Dermis microvascular lymphatic vessel endothelial cell (primary cell): Measurements from ENCODE around the gene ATN1. TPM values are rescaled to one million over a fixed set of nuclear protein-coding genes. Genes with fewer than 3 reads are reported as not detected.

Source experiments
- DNase-seq, 2 donors: peaks; one replicate each; pipeline versions ENCODE4 v3.0.0 to v3.0.0-alpha.2; 2010; ENCODE audit warnings: low read depth in 2 of 2
- total RNA-seq: library from RNA; depleted of rRNA; stranded (reverse); fragments of >200 nt; gene quantifications from 2 replicates; pipeline ENCODE4 v1.2.1, GENCODE V29; 2014

ATN1 gene
- total RNA-seq, 1 donor from 2014 or later, result 5.1 TPM

DNA sequence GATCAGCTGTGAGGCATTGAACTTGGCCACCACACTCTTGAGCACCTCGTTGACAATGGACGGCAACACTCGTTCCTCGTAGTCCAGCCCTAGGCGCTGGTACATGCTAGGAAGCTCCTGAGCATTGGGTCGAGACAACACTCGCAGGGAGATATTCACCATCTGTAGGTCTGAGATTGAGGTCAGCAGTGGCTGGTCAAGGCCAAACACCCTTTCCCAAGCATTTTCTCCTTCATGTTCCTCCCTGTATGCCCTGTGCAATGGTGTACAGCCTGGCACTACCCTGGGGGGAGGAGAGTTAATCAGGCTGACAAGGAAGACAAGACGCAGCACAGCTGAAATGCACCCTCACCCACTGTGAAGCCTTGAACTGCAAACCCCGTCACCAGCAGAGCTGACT, 40.7 kb downstream of the ATN1 start:
- no peak for DNase-seq

DNA sequence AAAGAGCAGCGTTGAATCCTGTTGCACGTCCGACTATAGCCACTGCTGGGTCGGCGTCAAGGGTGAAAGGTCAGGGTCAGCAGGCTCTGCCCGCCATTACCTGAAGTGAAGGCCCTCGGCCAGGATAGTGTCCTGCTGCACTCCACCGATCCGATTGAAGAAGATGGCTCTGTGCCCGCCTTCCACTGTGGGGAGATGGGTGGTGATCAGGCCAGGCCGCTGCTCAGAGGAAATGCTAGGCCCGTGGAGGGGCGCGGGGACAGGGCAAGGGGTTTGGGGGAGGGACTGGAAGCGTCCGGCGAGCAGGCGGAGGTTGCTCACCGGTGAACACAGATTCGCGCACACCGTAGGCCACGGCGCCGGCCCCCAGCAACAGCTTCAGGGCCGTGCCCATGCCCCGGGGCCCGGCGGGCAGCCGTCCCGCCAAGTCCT, 42.4 kb downstream of the ATN1 start:
- DNase-seq, result no peak

DNA sequence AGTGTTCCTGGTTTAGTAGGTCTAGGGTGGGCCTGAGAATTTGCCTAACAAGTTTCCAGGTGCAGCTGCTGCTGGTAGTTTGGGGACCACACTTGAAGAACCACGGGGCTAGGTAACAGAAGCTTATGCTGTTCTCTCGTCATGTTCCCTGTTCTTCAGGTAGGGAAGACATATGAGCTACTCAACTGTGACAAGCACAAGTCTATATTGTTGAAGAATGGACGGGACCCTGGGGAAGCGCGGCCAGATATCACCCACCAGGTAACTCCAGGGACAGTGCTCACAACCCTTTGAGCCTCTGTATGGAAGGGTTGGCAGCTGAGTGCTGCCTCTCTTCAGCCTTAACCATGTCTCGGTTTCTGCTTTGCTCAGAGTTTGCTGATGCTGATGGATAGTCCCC, 46.4 kb downstream of the ATN1 start:
- DNase-seq, result no peak

DNA sequence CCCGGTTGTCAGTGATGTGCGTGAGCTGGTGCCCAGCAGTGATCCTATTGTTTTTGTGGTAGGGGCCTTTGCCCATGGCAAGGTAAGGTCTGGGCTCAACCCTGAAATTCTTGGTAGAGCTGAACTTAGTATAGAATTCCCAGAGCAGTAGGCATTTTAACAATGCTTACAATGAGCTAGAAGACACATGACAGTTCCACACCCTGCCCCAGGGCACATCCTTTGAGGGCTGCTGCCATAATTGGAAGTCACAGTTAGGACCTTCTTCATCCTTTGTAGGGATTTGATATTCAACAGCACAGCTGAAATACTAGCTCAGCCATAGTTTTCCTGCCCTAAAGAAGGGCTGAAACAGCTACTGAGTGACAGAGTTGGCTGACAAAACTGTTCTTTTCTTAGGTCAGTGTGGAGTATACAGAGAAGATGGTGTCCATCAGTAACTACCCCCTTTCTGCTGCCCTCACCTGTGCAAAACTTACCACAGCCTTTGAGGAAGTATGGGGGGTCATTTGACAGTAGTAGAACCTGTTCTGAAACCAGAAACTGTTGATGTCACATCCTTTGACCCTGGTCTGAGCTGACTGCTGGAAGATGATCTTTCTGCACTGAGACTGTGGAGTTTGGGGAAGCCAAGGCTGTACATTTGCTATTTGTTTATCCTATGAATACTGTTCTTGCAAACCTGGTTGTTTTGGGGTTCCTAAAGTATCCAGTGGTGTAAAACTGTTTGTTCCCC, 47.7 kb downstream of the ATN1 start:
- no peak for DNase-seq

DNA sequence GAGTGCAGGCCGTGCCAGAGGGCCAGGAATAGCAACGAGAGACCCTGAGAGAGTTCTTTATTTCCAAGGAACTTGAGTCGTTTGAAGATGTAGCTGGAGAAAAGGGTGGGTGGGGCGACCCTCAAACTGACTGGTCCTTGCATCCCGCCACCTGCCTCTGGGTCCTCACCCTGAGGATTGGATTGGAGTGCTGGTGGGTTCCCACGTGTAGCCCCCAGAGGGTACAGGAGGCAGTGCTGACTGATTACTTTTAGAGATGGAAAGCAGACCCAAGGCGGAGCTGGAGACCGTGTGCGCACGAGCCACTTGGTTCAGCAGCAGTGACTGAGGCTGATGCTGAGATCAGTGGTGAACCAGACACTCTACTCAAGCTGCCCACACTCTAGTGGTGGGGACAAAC, 49.9 kb downstream of the ATN1 start:
- DNase-seq, result no peak

DNA sequence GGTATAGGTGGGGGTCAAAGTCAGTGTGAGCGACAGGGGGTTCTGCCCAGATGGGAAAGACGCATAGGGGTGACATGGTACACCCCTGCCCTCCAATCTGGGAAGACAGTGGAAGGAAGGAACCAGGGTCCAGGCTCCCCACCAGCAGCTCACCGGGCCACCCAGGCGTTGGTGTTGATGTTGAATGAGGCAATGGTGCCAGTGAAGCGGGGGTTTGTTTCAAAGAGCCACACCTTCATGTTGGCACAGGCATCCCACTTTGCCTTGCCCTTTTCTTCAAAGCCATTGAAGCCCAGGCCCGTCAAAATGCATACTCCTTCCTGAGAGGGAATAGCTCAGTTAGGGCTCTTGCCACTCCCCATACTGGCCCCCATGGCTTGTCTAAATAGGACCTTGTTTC, 50.4 kb downstream of the ATN1 start:
- no peak for DNase-seq

DNA sequence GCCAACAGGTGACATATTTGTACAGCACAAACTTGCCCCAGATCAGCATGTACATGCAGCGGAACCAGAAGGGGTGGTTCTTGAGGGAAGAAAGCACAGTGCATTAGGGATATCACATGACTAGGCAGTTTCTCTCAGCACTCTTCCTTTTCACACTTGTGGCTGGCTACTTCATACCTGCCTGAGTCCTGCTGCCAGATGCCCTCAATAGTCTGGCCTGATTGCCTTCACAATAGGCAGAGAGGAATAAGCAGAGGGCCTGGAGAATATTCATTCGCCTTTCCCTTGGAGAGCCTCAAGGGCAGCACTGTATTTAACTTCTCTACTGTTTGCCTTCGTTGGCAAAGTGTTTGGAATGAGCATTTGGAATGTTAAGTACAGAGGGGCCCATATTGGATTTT, 50.9 kb downstream of the ATN1 start:
- DNase-seq, result no peak

DNA sequence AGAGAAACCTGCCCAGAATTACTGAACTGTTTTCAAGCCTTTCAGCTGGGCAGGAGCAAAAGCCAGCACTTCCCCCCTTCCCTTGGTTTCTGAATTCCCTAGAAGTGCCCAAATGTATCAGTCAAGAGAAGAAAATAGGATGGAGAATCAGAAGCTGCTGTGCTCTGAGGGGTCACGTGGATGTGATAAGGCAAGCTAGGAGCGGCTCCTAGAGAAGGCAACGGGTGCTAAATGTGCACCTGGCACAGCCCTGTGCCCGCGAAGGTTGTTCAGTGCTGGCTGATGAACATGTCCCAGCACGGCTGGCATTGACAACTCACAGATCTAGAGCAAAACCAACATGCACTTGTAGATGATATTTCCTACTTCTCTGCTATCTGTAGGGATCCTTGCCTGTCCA, 51.3 kb downstream of the ATN1 start:
- DNase-seq, result no peak

DNA sequence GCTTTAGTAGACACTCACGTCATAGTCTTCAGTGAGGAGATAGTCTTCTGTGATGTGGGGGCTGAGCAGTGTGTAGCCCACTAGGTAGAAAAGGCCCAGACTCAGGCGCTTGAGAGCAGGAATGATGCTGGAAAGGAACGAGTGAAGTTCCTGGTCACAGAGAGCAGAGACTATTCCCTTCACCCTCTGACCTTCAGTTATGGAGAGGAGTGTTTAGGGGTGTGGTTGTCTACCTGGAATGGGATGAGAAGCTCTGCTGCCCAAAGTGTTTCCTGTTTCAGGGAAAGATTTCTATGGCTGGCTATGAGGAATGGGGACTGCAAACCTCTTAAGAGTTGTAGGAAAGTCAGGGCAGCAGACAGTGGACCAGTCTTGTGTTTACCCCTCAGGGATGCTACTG, 51.7 kb downstream of the ATN1 start:
- no peak for DNase-seq

DNA sequence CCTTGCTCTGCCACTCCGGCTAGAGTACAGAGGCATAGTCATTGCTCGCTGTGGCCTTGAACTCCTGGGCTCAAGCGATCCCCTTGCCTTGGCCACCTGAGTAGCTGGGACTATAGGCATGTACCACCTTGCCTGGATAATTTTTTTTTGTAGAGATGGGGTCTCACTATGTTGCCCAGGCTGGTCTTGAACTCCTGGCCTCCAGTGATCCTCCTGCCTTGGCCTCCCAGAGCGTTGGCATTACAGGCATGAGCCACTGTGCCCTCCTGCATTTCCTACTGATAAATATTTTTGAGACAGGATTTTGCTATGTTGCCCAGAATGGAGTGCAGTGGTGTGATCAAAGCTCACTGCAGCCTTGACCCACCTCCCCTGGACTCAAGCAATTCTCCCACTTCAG, 52.3 kb downstream of the ATN1 start:
- DNase-seq, result no peak

DNA sequence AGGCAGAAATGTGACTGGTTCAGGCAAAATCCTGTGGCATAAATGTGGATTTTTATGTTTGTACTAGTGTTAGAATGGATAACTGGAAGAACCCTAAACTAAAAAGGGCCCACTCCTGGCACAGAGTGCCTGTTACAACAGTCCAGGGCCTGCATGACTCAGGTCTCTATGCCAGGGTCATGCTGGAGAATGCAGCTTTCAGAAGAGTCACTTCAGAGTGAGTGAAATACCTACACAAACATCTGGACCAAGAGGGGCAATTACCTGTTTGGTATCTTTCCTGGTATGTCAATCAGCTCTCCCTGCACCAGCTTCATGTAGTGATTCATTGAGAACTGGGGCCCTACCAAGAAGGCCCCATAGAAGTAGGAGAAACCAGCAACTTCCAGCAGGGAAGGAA, 53.0 kb downstream of the ATN1 start:
- DNase-seq, result no peak

DNA sequence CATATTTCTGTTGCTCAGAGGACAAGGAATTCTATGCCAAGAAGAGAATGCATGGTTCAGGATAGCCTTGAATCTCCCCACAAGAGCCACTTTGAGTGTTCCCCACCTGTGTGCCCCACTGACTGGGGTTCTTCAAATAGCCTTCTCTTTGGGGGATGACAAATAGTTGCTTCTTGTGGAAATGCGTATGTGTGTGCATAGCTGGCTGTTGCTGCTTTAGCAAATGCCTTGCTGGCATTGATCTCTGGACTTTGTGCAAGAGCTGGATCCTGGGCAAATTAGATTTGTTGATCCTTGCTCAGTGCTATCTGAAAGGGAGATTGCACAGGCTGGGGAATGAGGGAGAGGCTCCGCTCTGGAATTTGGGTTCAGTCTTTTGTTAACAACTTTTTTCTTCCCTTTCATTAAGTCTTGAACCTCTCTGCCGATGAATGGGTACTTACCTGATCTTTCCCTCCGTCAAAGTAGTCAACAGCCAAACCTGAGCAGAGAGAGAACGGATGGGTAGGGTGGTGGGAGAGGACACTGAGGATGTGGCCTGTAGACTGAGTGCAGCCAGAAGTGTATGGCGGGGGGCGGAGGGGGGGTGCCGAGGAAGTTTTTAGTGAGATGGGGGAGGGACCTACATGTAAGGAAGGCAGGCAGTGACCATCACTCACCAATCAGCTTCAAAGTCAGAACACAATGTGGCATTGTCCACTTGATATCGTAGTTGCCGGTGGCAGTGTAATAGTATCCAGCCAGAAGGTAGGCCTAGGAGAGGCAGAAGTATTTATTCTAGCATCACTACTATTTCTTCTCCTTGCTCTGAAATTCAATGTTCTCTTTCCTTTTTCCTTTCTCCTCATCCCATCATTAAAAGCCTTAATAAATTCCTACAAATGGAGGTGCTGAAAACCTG, 53.6 kb downstream of the ATN1 start:
- no peak for DNase-seq

DNA sequence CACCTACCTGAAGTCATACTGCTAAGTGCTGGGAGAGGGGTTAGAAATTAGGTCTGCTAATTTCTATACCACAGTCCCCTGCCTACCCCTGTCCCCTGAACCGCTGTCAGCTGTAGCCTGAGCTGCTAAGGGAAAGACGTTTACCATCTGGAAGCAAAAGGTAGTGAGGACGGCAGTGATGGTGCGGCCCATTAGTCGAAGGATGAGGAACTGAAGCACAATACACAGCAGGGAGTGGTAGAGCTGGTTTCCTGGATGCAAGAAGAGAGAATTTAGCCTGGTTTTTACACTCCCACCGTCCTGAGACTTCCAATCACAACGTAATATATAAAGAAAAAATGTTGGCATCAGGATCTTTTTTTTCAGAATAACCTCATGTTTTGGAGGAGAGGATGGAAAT, 54.8 kb downstream of the ATN1 start:
- no peak for DNase-seq

DNA sequence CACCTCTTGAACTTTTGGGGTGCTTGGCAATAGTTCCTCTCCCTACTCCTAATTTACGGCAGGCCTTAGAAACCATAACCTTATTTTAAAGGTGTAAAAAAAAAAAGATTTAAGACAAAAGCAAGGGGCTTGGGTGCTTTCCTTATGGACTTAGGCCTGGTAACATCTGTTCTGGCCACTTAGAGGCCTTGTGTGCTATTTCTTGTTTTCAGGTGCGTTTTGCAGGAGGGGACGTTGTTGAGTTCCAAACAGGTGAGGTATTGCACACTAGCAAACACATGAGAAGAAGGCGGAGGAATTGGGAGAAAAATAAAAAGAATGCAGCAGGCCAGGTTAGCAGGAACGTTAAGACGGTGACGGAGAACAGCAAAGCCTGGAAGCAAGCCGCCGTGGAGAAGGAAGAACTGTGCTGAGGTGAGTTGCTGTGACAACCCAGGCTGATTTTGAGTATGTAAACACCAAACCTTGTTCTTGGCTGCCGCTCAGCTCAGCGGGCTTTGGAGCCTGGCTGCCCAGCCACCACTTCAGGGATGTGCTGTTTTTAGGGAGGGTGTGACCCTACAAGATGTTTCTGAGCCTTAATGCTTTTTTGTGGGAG, 60.3 kb downstream of the ATN1 start:
- no peak for DNase-seq

Other genes starting within 250 kb of the ATN1 start
- gene ZNF384, start 238.6 kb upstream of the ATN1 start, total RNA-seq, result 6.4 and 11.6 TPM in 2 replicates
- gene PIANP, start 227.1 kb upstream of the ATN1 start, total RNA-seq, result not detected in 2 replicates
- gene COPS7A, start 203.9 kb upstream of the ATN1 start, total RNA-seq, result 35.8 and 50.4 TPM in 2 replicates
- 76.4 and 115 TPM in 2 replicates for gene MLF2, start 174.8 kb upstream of the ATN1 start, total RNA-seq
- gene PTMS, start 161.6 kb upstream of the ATN1 start, total RNA-seq, result 43.3 and 50.8 TPM in 2 replicates
- gene LAG3, start 155.4 kb upstream of the ATN1 start, total RNA-seq, result under 0.01 and 0.13 TPM in 2 replicates
- gene CD4, start 138.4 kb upstream of the ATN1 start, total RNA-seq, result not detected in 2 replicates
- 0.51 and 0.76 TPM in 2 replicates for gene GPR162, start 106.1 kb upstream of the ATN1 start, total RNA-seq
- 18.2 and 22.6 TPM in 2 replicates for gene P3H3, start 99.6 kb upstream of the ATN1 start, total RNA-seq
- 0.13 and 0.25 TPM in 2 replicates for gene GNB3, start 87.0 kb upstream of the ATN1 start, total RNA-seq
- 5.7 and 11.8 TPM in 2 replicates for gene CDCA3, start 76.7 kb upstream of the ATN1 start, total RNA-seq
- gene USP5, start 75.8 kb upstream of the ATN1 start, total RNA-seq, result 82.5 and 83.7 TPM in 2 replicates
- 778 and 977 TPM in 2 replicates for gene TPI1, start 60.4 kb upstream of the ATN1 start, total RNA-seq
- 2.9 and 3.3 TPM in 2 replicates for gene SPSB2, start 54.7 kb upstream of the ATN1 start, total RNA-seq
- gene LRRC23, start 23.1 kb upstream of the ATN1 start, total RNA-seq, result 2.0 and 2.1 TPM in 2 replicates
- 1.0 and 1.4 TPM in 2 replicates for gene ENO2, start 13.4 kb upstream of the ATN1 start, total RNA-seq
- gene RNU7-1, start 15.9 kb downstream of the ATN1 start, total RNA-seq, result not detected in 2 replicates
- 88.7 and 206 TPM in 2 replicates for gene C12orf57, start 16.1 kb downstream of the ATN1 start, total RNA-seq
- 2.4 and 2.6 TPM in 2 replicates for gene PTPN6, start 23.4 kb downstream of the ATN1 start, total RNA-seq
- gene PHB2, start 42.7 kb downstream of the ATN1 start, total RNA-seq, result 158 and 184 TPM in 2 replicates
- 30.2 and 30.8 TPM in 2 replicates for gene EMG1, start 43.0 kb downstream of the ATN1 start, total RNA-seq
- gene LPCAT3, start 90.5 kb downstream of the ATN1 start, total RNA-seq, result 9.7 and 11.3 TPM in 2 replicates
- gene C1S, start 132.8 kb downstream of the ATN1 start, total RNA-seq, result 0.13 TPM in 2 replicates
- 0.77 and 1.1 TPM in 2 replicates for gene C1R, start 164.5 kb downstream of the ATN1 start, total RNA-seq
- 13.4 and 15.6 TPM in 2 replicates for gene C1RL, start 181.3 kb downstream of the ATN1 start, total RNA-seq
- 0.26 and 0.38 TPM in 2 replicates for gene RBP5, start 200.9 kb downstream of the ATN1 start, total RNA-seq
- 15.0 and 29.0 TPM in 2 replicates for gene CLSTN3, start 202.4 kb downstream of the ATN1 start, total RNA-seq